HG02884 (cell line): ENCODE data around the gene MAP2K7.

Experiments
- ATAC-seq: cut with Tn5 transposase; IDR thresholded peaks from one replicate; pipeline ENCODE4 v1.9.1; 2021; ENCODE audit warnings: mild to moderate bottlenecking, moderate library complexity; ENCODE audit not compliant: unreplicated experiment

MAP2K7 gene

DNA sequence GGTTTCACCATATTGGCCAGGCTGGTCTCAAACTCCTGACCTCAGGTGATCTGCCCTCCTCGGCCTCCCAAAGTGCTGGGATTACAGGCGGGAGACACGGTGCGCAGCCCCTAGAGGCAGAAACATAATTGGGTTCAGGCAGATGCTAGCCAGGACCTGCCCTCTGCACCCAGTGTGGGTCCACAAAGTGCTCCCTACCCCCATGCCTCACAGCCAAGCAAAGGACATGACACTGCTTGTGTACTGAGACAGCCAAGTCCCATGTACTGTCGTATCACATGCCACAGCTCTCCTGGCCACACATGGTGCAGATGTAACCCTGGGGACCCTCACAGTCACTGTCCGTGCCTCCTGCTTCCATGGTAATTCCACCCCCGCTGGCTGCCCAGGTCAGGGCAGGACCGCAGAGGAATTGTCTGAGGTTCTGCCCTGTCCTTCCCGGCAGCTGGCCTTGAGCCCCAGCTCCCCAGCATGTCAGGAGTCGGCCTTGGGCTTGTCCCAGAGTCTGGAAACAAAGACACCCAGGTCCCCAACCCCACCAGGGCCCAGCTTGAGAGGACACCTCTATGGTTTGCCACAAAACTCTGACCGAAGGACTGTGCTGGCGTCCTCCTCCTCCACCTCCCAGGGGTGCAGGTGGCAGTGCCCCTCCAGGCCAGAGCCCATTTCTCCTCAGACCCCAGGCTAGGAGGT, 37.1 kb upstream of the MAP2K7 start:
- ATAC-seq = no peak

DNA sequence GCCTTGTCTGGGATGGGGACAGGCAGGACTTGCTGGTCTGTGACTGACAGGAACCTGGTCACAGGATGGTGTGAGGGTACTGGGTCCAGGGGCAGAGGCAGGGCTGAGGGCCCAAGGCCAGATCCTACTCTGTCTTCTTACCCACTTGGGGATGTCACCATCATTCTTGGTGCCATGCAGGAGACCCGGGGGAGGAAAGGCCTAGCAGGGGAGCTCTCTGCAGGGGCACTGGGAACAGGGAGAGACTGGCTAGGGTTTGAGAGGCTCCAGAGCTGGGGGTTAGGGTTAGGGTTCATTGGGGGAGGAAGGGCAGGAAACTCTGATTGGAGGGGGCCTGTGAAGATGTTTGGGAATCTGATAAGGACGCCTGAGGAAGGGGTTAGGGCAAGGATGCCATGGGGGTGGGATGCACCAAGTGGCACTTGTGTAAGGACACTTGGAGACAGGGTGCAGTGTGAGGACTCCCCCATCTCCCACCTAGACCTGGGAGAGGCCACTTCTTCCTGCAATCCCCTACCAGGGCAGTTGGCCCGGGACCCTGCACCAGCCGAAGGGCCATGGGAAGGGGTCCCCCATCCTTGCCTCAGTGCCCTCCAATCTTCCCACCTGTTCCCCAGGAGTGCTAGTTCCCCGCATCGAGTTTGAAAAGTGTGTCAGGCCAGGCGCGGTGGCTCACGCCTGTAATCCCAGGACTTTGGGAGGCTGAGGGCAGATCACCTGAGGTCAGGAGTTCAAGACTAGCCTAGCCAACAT, 36.4 kb upstream of the MAP2K7 start:
- no peak for ATAC-seq

DNA sequence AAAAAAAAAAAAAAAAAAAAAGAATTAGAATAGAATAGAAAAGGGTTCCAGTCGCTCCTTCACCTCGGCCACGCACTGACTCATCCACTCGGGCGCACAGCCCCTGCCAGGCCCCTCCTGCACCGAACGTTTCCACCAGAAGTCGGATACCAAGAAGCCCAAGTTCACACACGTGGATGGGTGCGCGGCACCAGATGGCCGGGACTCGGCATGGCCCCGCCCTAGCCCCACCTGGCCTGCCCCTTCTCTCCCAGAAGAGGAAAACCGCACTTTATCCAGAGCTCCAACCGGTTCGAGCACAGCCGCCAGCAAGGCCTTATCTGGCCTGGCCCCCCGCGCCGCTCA, 35.4 kb upstream of the MAP2K7 start:
- no peak for ATAC-seq

GRCh38 chr19:7868671-7869452, 34.8 kb upstream of the MAP2K7 start:
- ATAC-seq = peak; percentile 45

DNA sequence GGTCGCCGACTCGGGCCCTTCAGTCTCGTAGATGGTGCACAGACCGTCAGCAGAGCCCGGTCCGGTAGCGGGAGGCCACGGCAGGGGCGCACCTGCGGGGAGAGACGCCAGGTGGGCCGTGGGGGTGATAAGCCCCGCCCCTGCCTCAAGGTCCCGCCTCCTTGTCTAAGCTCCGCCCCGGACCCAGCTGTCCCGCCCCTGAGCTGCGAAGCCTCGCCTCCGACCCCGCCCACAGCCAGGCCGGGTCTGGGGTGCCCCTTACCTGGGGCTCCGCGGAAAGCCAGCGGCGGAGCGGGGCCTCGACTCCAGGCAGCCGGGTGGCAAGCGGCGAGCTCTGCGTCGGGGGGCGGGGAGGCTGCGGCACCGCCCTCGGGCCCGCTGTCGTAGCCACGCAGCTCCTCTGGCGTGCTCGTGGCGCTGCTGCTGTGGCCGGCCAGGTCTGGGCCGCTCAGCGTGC, 34.2 kb upstream of the MAP2K7 start:
- ATAC-seq = peak; percentile 49

DNA sequence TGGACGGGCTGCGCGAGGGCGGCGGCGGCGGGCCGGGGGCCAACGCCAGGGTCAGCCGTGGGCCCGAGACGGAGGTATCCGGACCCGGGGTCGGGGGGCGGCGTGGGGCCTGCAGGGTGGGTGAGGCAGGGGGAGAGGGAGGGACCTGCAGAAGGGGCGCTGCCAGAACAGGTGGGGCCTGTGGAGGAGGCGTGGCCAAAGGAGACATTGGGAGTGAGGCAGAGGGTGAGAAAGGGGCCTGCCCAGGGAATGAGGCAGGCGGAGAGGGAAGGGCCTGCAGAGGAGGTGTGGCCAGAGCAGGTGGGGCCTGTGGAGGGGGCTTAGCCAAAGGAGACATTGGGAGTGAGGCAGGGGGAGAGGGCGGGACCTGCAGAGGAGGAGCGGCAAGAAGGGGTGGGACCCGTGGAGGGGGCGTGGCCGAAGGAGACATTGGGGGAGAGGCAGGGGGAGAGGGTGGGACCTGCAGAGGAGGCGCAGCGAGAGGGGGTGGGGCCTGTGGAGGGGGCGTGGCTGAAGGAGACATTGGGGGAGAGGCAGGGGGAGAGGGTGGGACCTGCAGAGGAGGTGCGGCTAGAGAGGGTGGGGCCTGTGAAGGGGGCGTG, 33.7 kb upstream of the MAP2K7 start:
- ATAC-seq = peak; percentile 10

DNA sequence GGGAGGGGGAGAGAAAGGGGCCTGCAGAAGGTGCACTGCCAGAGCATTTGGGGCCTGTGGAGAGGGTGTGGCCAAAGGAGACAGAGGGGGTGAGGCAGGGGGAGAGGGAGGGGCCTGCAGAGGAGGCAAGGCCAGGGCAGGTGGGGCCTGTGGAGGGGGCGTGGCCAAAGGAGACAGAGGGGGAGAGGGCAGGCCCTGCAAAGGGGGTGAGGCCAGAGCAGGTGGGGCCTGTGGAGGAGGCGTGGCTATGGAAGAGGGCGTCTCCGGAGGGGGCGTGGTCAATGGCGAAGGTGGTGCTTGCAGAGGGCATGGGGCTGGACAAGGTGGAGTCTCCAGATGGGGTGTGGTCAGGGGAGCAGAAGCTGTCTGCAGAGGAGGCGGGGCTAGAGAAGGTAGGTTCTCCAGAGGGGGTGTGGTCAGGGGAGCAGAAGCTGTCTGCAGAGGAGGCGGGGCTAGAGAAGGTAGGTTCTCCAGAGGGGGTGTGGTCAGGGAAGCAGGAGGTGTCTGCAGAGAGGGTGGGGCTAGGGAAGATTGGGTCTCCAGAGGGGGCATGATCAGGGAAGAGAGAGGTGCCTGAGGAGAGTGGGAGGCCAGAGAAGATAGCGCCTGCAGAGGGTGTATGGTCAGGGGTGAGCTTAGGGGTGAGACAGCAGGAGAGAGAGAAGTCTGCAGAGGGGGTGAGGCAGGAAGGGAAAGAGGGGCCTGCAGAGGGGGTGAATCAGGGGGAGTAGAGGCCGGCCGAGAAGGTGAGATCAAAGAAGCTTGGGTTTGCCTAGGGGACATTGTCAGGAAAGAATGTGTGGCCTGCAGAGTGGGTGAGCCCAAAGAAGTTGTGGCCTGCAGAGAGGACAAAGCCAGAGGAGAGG, 32.9 kb upstream of the MAP2K7 start:
- ATAC-seq = no peak

DNA sequence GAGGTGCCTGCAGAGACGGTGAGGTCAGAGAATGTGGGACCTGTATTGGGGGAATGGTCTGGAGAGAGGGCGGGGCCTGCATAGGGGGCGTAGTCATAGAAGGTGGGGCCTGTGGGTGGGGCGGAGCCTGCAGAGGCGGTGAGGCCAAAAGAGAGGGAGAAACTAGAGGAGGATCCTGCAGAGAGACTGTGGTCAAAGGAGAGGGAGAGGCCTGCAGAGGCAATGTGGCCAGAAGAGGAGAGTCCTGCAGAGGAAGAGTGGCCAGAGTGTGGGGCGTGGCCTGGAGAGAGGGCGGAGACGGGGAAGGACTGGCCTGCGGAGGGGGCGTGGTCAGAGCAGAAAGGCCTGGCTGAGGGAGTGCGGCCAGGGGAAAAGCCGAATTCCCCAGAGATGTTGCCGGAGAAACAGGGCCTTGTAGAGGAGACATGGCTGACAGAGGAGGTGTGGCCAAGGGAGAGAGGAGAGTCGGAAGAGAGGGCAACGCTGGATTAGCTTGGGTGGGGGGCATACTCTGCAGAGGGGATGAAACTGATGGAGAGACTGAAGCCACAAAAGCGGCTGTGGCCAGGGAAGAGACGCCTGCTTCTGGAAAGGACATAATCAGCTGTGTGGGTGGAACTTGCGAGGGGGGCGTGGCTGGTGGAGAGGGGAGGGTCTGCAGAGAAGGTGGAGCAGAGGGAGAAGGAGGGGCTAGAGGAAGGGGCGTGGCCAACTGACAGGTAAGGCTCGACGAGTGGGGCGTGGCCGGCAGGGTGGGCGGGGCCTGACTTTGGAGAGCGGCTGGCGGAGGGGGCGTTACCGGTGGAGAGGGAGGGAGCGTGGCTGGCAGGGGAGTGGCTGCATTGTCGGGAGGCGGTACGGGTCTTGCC, 32.0 kb upstream of the MAP2K7 start:
- no peak for ATAC-seq

- no peak for ATAC-seq
Measured at GRCh38 chr19:7872306-7873204, 31.1 kb upstream of the MAP2K7 start.

DNA sequence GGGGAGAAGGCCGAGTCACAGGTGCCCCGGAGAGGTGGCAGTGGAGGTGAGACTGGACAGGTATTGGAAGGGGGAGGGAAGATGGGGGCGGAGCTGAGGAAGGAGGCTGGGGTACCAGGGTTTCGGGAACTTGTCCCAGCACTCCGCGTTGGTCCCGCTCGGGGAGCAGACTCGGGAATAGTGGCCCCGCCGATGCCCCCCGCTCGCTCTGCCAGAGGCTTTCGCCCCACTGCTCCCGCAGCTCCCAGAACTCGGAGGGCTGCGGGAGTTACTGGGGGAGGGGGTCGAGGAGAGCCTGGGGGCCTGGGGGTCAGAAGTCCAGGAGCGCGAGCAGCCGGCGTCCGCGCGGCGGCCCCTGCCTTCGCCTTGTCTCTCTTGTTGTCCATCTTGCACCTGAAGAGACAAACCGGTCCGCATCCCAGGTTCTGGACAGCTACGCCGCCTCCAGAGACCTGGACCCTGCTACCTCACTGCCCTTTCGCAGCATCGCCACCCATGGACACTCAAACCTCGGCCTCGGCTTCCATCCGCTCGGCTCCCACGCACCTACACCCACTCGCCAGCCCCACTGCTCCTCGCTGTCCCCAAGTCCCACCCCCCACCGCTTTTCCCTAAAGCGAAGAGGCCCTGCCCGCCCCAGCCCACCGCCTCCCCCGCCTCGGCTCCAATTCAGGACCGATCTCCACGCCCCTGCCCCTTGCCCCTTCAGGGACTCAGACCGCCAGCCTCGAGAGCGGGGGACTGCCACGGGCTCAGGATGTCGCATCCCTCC, 30.2 kb upstream of the MAP2K7 start:
- ATAC-seq = no peak

- ATAC-seq = no peak
Measured at GRCh38 chr19:7874076-7874896, 29.4 kb upstream of the MAP2K7 start, which contains the start of gene PRR36. TSS of gene PRR36 (minus strand) at chr19:7874390. CDS start at chr19:7873689, 701 bp downstream.

GRCh38 chr19:7874897-7875273, 28.8 kb upstream of the MAP2K7 start:
- no peak for ATAC-seq

DNA sequence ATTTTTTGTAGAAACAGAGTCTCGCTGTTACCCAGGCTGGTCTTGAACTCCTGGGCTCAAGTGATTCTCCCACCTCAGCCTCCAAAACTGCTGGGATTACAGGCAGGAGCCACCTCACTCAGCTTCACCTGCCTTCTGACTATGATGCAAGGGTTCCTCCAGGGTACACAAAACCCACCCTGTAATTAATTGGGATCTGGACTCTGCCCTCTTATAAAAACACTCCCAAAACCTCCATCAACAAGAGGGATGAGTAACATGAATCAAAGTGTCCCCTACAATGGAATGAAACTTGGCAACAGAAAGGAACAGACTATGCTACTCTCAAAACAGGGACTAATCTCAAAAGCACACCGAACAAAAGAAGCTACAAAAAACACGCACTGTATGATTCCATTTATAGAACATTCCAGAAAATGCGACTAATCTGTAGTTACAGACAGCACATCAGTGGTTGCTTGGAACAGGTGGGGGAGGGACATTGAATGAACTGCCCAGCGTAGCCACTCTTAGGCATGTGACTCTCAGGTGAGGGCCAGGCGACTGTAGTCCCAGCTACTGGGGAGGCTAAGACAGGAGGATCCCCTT, 26.3 kb upstream of the MAP2K7 start:
- no peak for ATAC-seq

DNA sequence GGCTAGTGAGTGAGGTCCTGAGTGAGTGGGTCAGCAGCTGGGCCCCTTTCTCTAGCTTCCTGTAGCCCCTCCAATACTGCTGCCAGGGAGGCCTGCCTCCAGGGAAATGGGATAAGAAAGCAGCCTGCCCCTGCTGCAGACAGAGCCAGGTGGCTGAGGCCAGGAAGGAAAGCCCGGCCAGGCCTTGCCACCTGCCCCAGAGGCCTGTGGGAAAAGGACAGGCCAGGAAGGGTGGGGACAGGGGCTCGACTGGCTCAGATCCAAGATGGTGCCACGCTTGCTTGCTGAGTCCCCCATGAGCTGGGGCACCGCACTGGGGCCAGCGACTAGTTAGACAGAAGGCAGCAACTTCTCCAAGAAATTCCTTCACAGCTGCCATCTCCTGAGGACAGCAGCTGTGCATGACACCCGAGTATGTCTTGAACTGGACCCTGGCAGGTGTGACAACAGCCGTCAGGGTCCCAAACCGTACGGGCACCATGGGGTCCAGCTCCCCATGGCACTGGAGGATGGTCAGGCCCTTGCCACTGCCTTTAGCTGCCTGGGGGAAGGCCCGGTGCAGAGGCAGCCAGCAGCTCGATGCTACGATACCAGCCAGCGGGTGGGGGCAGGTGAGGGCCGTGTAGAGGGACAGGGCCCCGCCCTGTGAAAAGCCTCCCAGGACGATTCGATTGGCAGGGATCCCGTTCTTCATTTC, 24.4 kb upstream of the MAP2K7 start:
- no peak for ATAC-seq

GRCh38 chr19:7879836-7880235, 23.8 kb upstream of the MAP2K7 start:
- ATAC-seq = no peak

DNA sequence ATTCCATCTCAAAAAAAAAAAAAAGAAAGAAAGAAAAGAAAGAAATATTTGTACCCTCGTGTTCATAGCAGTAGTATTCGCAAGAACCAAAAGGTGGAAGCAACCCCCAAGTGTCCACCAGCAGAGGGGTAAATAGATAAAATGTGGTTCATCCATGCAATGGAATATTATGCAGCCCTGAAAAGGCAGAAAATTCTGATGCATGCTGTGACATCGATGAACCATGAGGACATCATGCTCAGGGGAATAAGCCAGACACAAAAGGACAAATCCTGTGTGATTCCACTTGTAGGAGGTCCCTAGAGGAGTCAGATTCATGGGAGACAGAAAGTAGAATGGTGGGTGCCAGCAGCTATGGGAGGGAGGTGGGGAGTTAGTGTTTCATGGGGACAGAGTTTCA, 21.8 kb upstream of the MAP2K7 start:
- no peak for ATAC-seq
